Measurements from ENCODE around the gene ANKS3. TPM values are rescaled to one million over a fixed set of nuclear protein-coding genes. Genes with fewer than 3 reads are reported as not detected.

The ANKS3 gene
- total RNA-seq, 4 donors from 2014 or later = 9.3 to 21.5 (median 13.2) TPM

GRCh38 chr16:4703906-4704305, 30.2 kb downstream of the ANKS3 start:
- no peak for TF ChIP-seq CTCF (IDR thresholded peaks at IDR 0.05; ENCODE audit: low read depth)

GRCh38 chr16:4702466-4702808, 31.6 kb downstream of the ANKS3 start:
- TF ChIP-seq CTCF (IDR thresholded peaks at IDR 0.05; ENCODE audit: low read depth) = no peak

GRCh38 chr16:4701791-4702465, 32.1 kb downstream of the ANKS3 start:
- no peak for TF ChIP-seq CTCF (IDR thresholded peaks at IDR 0.05; ENCODE audit: low read depth)

GRCh38 chr16:4700997-4701743, 32.9 kb downstream of the ANKS3 start:
- TF ChIP-seq CTCF (IDR thresholded peaks at IDR 0.05; ENCODE audit: low read depth) = no peak

GRCh38 chr16:4700380-4700996, 33.6 kb downstream of the ANKS3 start:
- TF ChIP-seq CTCF (IDR thresholded peaks at IDR 0.05; ENCODE audit: low read depth) = no peak

- TF ChIP-seq CTCF (IDR thresholded peaks at IDR 0.05; ENCODE audit: low read depth) = no peak
Measured at GRCh38 chr16:4699046-4699556, 35.0 kb downstream of the ANKS3 start.
